Fibroblast of skin of abdomen (primary cell): ENCODE results near the gene SMTNL2.
"Not testable (repeated sequence)": the region's sequence is repeated elsewhere in the genome, so short reads cannot be mapped to it uniquely, and the experiment has no call there.

Experiments
- DNase-seq: peaks from one replicate; pipeline ENCODE4 v3.0.0-alpha.2; 2013

SMTNL2 gene

GRCh38 chr17:4638766-4639165, 54.4 kb downstream of the SMTNL2 start:
- not testable (repeated sequence) for DNase-seq

GRCh38 chr17:4639301-4640059, 55.2 kb downstream of the SMTNL2 start:
- DNase-seq = not testable (repeated sequence)

GRCh38 chr17:4640569-4641188, 56.4 kb downstream of the SMTNL2 start:
- not testable (repeated sequence) for DNase-seq

GRCh38 chr17:4641297-4642195, 57.2 kb downstream of the SMTNL2 start, which contains the start of gene ALOX15:
Gene ALOX15 (minus strand): TSS chr17:4641678. CDS start chr17:4641651, 27 bp downstream.
- DNase-seq = no peak

GRCh38 chr17:4642286-4642685, 58.0 kb downstream of the SMTNL2 start:
- DNase-seq = no peak

GRCh38 chr17:4643676-4644075, 59.3 kb downstream of the SMTNL2 start:
- no peak for DNase-seq

GRCh38 chr17:4645642-4646041, 61.3 kb downstream of the SMTNL2 start:
- DNase-seq = no peak

- no peak for DNase-seq
Measured at GRCh38 chr17:4648741-4649140, 64.4 kb downstream of the SMTNL2 start.

GRCh38 chr17:4652997-4653396, 68.7 kb downstream of the SMTNL2 start:
- DNase-seq = no peak

- not testable (repeated sequence) for DNase-seq
Measured at GRCh38 chr17:4655933-4656332, 71.6 kb downstream of the SMTNL2 start.

GRCh38 chr17:4657678-4658077, 73.3 kb downstream of the SMTNL2 start:
- DNase-seq = no peak
